SK-N-SH treated with all-trans-retinoic acid at 6 μM for 48 hours (cell line): ENCODE results near the gene GGA1.

Experiments used
- ATAC-seq: fragments of 200-7000 bp; cut with Tn5 transposase; 3 replicates; pipeline ENCODE4 v1.9.1; 2020; ENCODE audit warnings: mild to moderate bottlenecking, moderate library complexity
- ARNTL ChIP-seq: fragments of 450-650 bp; formaldehyde crosslinking; IDR thresholded peaks from 2 replicates; pipeline ENCODE4 v1.5.0; 2020; ENCODE audit warnings: low read depth, mild to moderate bottlenecking, moderate library complexity, borderline replicate concordance
- BACH2 ChIP-seq: fragments of 250-450 bp; sonication (Bioruptor Pico); IDR thresholded peaks from 2 replicates; pipeline ENCODE4 v1.9.0; 2021; ENCODE audit warnings: mild to moderate bottlenecking, borderline replicate concordance
- CREB5 ChIP-seq: fragments of 250-450 bp; sonication (Bioruptor Pico); IDR thresholded peaks from 2 replicates; pipeline ENCODE4 v1.5.1; 2020; ENCODE audit warnings: low read depth, mild to moderate bottlenecking, moderate library complexity
- CSDC2 ChIP-seq: fragments of 250-450 bp; sonication (Bioruptor Pico); IDR thresholded peaks from 2 replicates; pipeline ENCODE4 v1.5.0; 2020; ENCODE audit warnings: mild to moderate bottlenecking, moderate library complexity
- CSRNP3 ChIP-seq: fragments of 250-450 bp; sonication (Bioruptor Pico); IDR thresholded peaks from 2 replicates; pipeline ENCODE4 v1.5.1; 2021; ENCODE audit warnings: mild to moderate bottlenecking, moderate library complexity
- ESRRG ChIP-seq: fragments of 250-450 bp; sonication (Bioruptor Pico); IDR thresholded peaks from 2 replicates; pipeline ENCODE4 v1.6.1; 2021; ENCODE audit warnings: mild to moderate bottlenecking
- GLIS3 ChIP-seq: fragments of 250-450 bp; sonication (Bioruptor Pico); IDR thresholded peaks from 2 replicates; pipeline ENCODE4 v1.5.0; 2020; ENCODE audit warnings: mild to moderate bottlenecking, moderate library complexity
- ISL1 ChIP-seq: fragments of 250-450 bp; sonication (Bioruptor Pico); IDR thresholded peaks from 2 replicates; pipeline ENCODE4 v2.1.2; 2022; ENCODE audit warnings: mild to moderate bottlenecking, moderate library complexity
- OSR1 ChIP-seq: fragments of 250-450 bp; sonication (Bioruptor Pico); IDR thresholded peaks from 2 replicates; pipeline ENCODE4 v1.8.0; 2022; ENCODE audit warnings: moderate library complexity, mild to moderate bottlenecking, inconsistent platforms
- PATZ1 ChIP-seq: fragments of 250-450 bp; sonication (Bioruptor Pico); IDR thresholded peaks from 2 replicates; pipeline ENCODE4 v1.8.0; 2020; ENCODE audit warnings: mild to moderate bottlenecking, moderate library complexity, borderline replicate concordance
- POU6F1 ChIP-seq: fragments of 250-450 bp; sonication (Bioruptor Pico); IDR thresholded peaks from 2 replicates; pipeline ENCODE4 v1.8.0; 2021; ENCODE audit warnings: low read depth, mild to moderate bottlenecking, moderate library complexity, borderline replicate concordance
- PPARA ChIP-seq: fragments of 250-450 bp; sonication (Bioruptor Pico); IDR thresholded peaks from 2 replicates; pipeline ENCODE4 v1.5.0; 2020; ENCODE audit warnings: mild to moderate bottlenecking, borderline replicate concordance
- RARB ChIP-seq: fragments of 250-450 bp; sonication (Bioruptor Pico); IDR thresholded peaks from 2 replicates; pipeline ENCODE4 v1.8.0; 2021; ENCODE audit warnings: mild to moderate bottlenecking, moderate library complexity
- SNAI2 ChIP-seq: fragments of 250-450 bp; sonication (Bioruptor Pico); IDR thresholded peaks from 2 replicates; pipeline ENCODE4 v1.5.0; 2020; ENCODE audit warnings: mild to moderate bottlenecking, moderate library complexity
- TCF4 ChIP-seq: fragments of 250-450 bp; sonication (Bioruptor Pico); IDR thresholded peaks from 2 replicates; pipeline ENCODE4 v1.8.0; 2021; ENCODE audit warnings: mild to moderate bottlenecking, moderate library complexity, borderline replicate concordance
- TSHZ2 ChIP-seq: fragments of 250-450 bp; sonication (Bioruptor Pico); IDR thresholded peaks from 2 replicates; pipeline ENCODE4 v1.5.0; 2020; ENCODE audit warnings: mild to moderate bottlenecking, moderate library complexity
- ZC3H10 ChIP-seq: fragments of 250-450 bp; sonication (Bioruptor Pico); IDR thresholded peaks from 2 replicates; pipeline ENCODE4 v1.5.1; 2021; ENCODE audit warnings: mild to moderate bottlenecking, moderate library complexity
- ZFP3 ChIP-seq: fragments of 250-450 bp; sonication (Bioruptor Pico); IDR thresholded peaks from 2 replicates; pipeline ENCODE4 v1.5.0; 2020; ENCODE audit warnings: mild to moderate bottlenecking, moderate library complexity
- ZFP30 ChIP-seq: fragments of 450-650 bp; formaldehyde crosslinking; IDR thresholded peaks from 2 replicates; pipeline ENCODE4 v1.5.0; 2022; ENCODE audit warnings: mild to moderate bottlenecking, moderate library complexity
- ZNF565 ChIP-seq: fragments of 450-650 bp; formaldehyde crosslinking; conservative IDR thresholded peaks from 2 replicates; pipeline ENCODE4 v1.5.0; 2020; ENCODE audit warnings: low read depth, mild to moderate bottlenecking, moderate library complexity
- ZNF8 ChIP-seq: fragments of 450-650 bp; formaldehyde crosslinking; IDR thresholded peaks from 2 replicates; pipeline ENCODE4 v1.5.0; 2020; ENCODE audit warnings: mild to moderate bottlenecking, moderate library complexity

Gene GGA1

GRCh38 chr22:37608477-37609239, at the start of gene GGA1:
TSS of gene GGA1 (plus strand) at chr22:37608834. CDS start at chr22:37608861, 27 bp downstream.
- TF ChIP-seq CSRNP3 (CRISPR knock-in tag) (no peak), TCF4 (CRISPR knock-in tag) (no peak), ESRRG (CRISPR knock-in tag) (no peak), ZC3H10 (CRISPR knock-in tag) (no peak), CSDC2 (0 out of 2 replicates have a peak, but pooled peaks have one; percentile 37), ZNF8 (CRISPR knock-in tag) (no peak), GLIS3 (CRISPR knock-in tag) (no peak), ISL1 (CRISPR knock-in tag) (no peak), OSR1 (CRISPR knock-in tag) (no peak), PATZ1 (peak; percentile 58; the same call in 1 of the 2 replicates), POU6F1 (CRISPR knock-in tag) (peak; percentile 81; the same call in 1 of the 2 replicates), TSHZ2 (CRISPR knock-in tag) (peak; percentile 57; the same call in 1 of the 2 replicates), CREB5 (no peak), ARNTL (CRISPR knock-in tag) (no peak), SNAI2 (CRISPR knock-in tag) (no peak), BACH2 (no peak), ZNF565 (CRISPR knock-in tag) (no peak), ZFP30 (CRISPR knock-in tag) (no peak)
- peak; percentile 84 for ATAC-seq

- no peak for ATAC-seq
- no peak for TF ChIP-seq PPARA (CRISPR knock-in tag)
- TF ChIP-seq ZFP30 (CRISPR knock-in tag): no peak
- no peak for TF ChIP-seq RARB (CRISPR knock-in tag)
- no peak for TF ChIP-seq PATZ1
- no peak for TF ChIP-seq POU6F1 (CRISPR knock-in tag)
- no peak for TF ChIP-seq TCF4 (CRISPR knock-in tag)
- no peak for TF ChIP-seq OSR1 (CRISPR knock-in tag)
- no peak for TF ChIP-seq ESRRG (CRISPR knock-in tag)
- no peak for TF ChIP-seq ISL1 (CRISPR knock-in tag)
- TF ChIP-seq SNAI2 (CRISPR knock-in tag): no peak
- no peak for TF ChIP-seq ZFP3
- TF ChIP-seq CREB5: no peak
- TF ChIP-seq ZNF8 (CRISPR knock-in tag): no peak
- TF ChIP-seq ZNF565 (CRISPR knock-in tag): no peak
- no peak for TF ChIP-seq ZC3H10 (CRISPR knock-in tag)
These were observed 49.1 kb upstream of the GGA1 start for GRCh38 chr22:37559521-37559900.
